Measurements from ENCODE around the gene FOXQ1. TPM values are rescaled to one million over a fixed set of nuclear protein-coding genes. Genes with fewer than 3 reads are reported as not detected.
A peak's percentile ranks its signal among the peaks of the same experiment; 100 is the strongest.

Gene FOXQ1
- total and polyA plus RNA-seq, 2 of the 13 experiments (the other 11 are each of a cell fraction or from before 2014, with no cell fraction given), result 35.2 to 39.8 TPM

- TF ChIP-seq EP300 (IDR thresholded peaks at IDR 0.05; ENCODE audit: low read depth in 2 of 2, low read length in 2 of 2) (peak in 1 of 2 experiments; percentile 91; a peak in 3 of 4 replicates), EP300 (CRISPR knock-in tag; IDR thresholded peaks at IDR 0.05; ENCODE audit: borderline replicate concordance) (peak; percentile 50; the same call in 1 of the 2 replicates), ZNF616 (CRISPR knock-in tag; IDR thresholded peaks at IDR 0.05; ENCODE audit: low read depth) (peak; percentile 51; the same call in 1 of the 2 replicates), BCL3 (CRISPR knock-in tag; IDR thresholded peaks at IDR 0.05) (no peak), FOXP1 (IDR thresholded peaks at IDR 0.05) (no peak), FOXP1 (CRISPR knock-in tag; IDR thresholded peaks at IDR 0.05) (peak; percentile 16; the same call in 1 of the 2 replicates), SP4 (CRISPR knock-in tag; IDR thresholded peaks at IDR 0.05) (0 out of 2 replicates have a peak, but pooled peaks have one; percentile 38), ZNF800 (CRISPR knock-in tag; IDR thresholded peaks at IDR 0.05) (no peak), ZNF777 (CRISPR knock-in tag; IDR thresholded peaks at IDR 0.05) (peak; percentile 45; the same call in 1 of the 2 replicates), SNAPC5 (CRISPR knock-in tag; IDR thresholded peaks at IDR 0.05; ENCODE audit: borderline replicate concordance) (no peak), ZNF546 (CRISPR knock-in tag; conservative IDR thresholded peaks at IDR 0.05) (no peak), RARG (CRISPR knock-in tag; IDR thresholded peaks at IDR 0.05; ENCODE audit: low read depth) (no peak), KDM3A (CRISPR knock-in tag; IDR thresholded peaks at IDR 0.05; ENCODE audit: low read depth) (0 out of 2 replicates have a peak, but pooled peaks have one; percentile 64), ZNF614 (CRISPR knock-in tag; IDR thresholded peaks at IDR 0.05; ENCODE audit: borderline replicate concordance) (no peak; the same call in none of the 2 replicates), TAF15 (IDR thresholded peaks at IDR 0.05; ENCODE audit: low read depth, low read length, poor library complexity, severe bottlenecking) (no peak), FOSL2 (CRISPR knock-in tag; IDR thresholded peaks at IDR 0.05) (peak; percentile 4), FOXA1 (IDR thresholded peaks at IDR 0.05) (no peak), FOXA1 (CRISPR knock-in tag; IDR thresholded peaks at IDR 0.05) (0 out of 2 replicates have a peak, but pooled peaks have one; percentile 12), MAX (IDR thresholded peaks at IDR 0.05) (peak; percentile 51; the same call in 1 of the 2 replicates), DPF2 (CRISPR knock-in tag; IDR thresholded peaks at IDR 0.05; ENCODE audit: borderline replicate concordance, low read depth) (no peak), ZNF644 (CRISPR knock-in tag; IDR thresholded peaks at IDR 0.05; ENCODE audit: low read depth) (peak; percentile 30; the same call in 1 of the 2 replicates), ZNF20 (CRISPR knock-in tag; IDR thresholded peaks at IDR 0.05) (no peak), TSC22D2 (CRISPR knock-in tag; IDR thresholded peaks at IDR 0.05; ENCODE audit: borderline replicate concordance) (0 out of 2 replicates have a peak, but pooled peaks have one; percentile 16), ZNF570 (CRISPR knock-in tag; IDR thresholded peaks at IDR 0.05; ENCODE audit: borderline replicate concordance) (no peak), FUBP1 (CRISPR knock-in tag; IDR thresholded peaks at IDR 0.05; ENCODE audit: borderline replicate concordance) (no peak)
These were observed 48.7 kb upstream of the FOXQ1 start (continued) for GRCh38 chr6:1263039-1263849.
